Esophagus squamous epithelium (tissue), 5 donors: ENCODE results near the gene COL26A1. TPM values are rescaled to one million over a fixed set of nuclear protein-coding genes. Genes with fewer than 3 reads are reported as not detected.

Experiments used
- DNase-seq: peaks from one replicate; lab custom pipeline; 2025; lab: John Stamatoyannopoulos, UW
- H3K27ac ChIP-seq, 4 donors: fragments of 200-600 bp; sonication (generic); one replicate each; pipeline ENCODE4 v1.5.1; 2016 to 2019; ENCODE audit warnings: mild to moderate bottlenecking in 1 of 4
- H3K27me3 ChIP-seq, 4 donors: fragments of 200-600 bp; sonication (generic); 1 replicate in 3 of 4; 2 replicates in 1 of 4; pipeline versions ENCODE4 v1.5.1 to v1.6.0; 2017 to 2021; ENCODE audit warnings: antibody characterized with exemption in 1 of 4
- H3K36me3 ChIP-seq, 3 donors: fragments of 200-600 bp; sonication (generic); one replicate each; pipeline ENCODE4 v1.5.1; 2016 to 2019
- H3K4me1 ChIP-seq, 3 donors: fragments of 200-600 bp; sonication (generic); one replicate each; pipeline ENCODE4 v1.5.1; 2017 to 2019
- H3K4me3 ChIP-seq, 4 donors: fragments of 200-600 bp; sonication (generic); 1 replicate in 3 of 4; 2 replicates in 1 of 4; pipeline ENCODE4 v1.5.1; 2016 to 2019; ENCODE audit warnings: mild to moderate bottlenecking in 2 of 4, moderate library complexity in 1 of 4
- H3K9me3 ChIP-seq, 3 donors: fragments of 200-600 bp; sonication (generic); one replicate each; pipeline ENCODE4 v1.5.1; 2016 to 2019
- POLR2A ChIP-seq, 4 donors: fragments of 450-650 bp; IDR thresholded peaks; one replicate each; pipeline ENCODE4 v1.6.1; 2017; ENCODE audit warnings: antibody characterized with exemption in 4 of 4, mild to moderate bottlenecking in 4 of 4, moderate library complexity in 3 of 4
- WGBS, 2 donors: methylation state at CpG; one replicate each; pipeline ENCODE4 v1.1.5; 2018; 5-methylcytosine and 5-hydroxymethylcytosine counted together
- intact Hi-C: fragments of 100-400 bp; cut with DNase I; formaldehyde crosslinking; loops from one replicate; pipeline ENCODE4 v1.15.0; 2022
- total RNA-seq, 4 donors: library from RNA; depleted of rRNA; stranded (reverse); fragments of >200 nt; gene quantifications; one replicate each; pipeline ENCODE4 v1.1.0, GENCODE V29; 2016
- TF ChIP-seq, protein P1 (sequence below), 6 experiments: fragments of 450-650 bp in 4 of 6; fragments of 200-600 bp in 2 of 6; sonication (generic) in 2 of 6; IDR thresholded peaks; one replicate each; pipeline ENCODE4 v1.5.1; 2016 to 2019; ENCODE audit warnings: antibody characterized with exemption in 6 of 6, mild to moderate bottlenecking in 4 of 6, moderate library complexity in 4 of 6
- donor health status: DM: yes; HTN: yes; CAD: no.

Gene COL26A1
- total RNA-seq, 4 donors from 2014 or later: not detected

- Histone ChIP-seq H3K27me3 (peaks cover 0 to 45% (median 0%) of the 10 kb centered on the region in 4 donors), H3K4me1 (peaks cover 0 to 13% (median 0%) of the 10 kb centered on the region in 3 donors), H3K27ac (no peak overlapping the region), H3K4me3 (no peak overlapping the region), H3K36me3 (no peaks in the 10 kb centered on the region), H3K9me3 (no peaks in the 10 kb centered on the region)
- no peak for DNase-seq
- intact Hi-C loops: no loop called here
- TF ChIP-seq POLR2A (IDR thresholded peaks at IDR 0.05): no peak
- TF ChIP-seq, protein P1, sequence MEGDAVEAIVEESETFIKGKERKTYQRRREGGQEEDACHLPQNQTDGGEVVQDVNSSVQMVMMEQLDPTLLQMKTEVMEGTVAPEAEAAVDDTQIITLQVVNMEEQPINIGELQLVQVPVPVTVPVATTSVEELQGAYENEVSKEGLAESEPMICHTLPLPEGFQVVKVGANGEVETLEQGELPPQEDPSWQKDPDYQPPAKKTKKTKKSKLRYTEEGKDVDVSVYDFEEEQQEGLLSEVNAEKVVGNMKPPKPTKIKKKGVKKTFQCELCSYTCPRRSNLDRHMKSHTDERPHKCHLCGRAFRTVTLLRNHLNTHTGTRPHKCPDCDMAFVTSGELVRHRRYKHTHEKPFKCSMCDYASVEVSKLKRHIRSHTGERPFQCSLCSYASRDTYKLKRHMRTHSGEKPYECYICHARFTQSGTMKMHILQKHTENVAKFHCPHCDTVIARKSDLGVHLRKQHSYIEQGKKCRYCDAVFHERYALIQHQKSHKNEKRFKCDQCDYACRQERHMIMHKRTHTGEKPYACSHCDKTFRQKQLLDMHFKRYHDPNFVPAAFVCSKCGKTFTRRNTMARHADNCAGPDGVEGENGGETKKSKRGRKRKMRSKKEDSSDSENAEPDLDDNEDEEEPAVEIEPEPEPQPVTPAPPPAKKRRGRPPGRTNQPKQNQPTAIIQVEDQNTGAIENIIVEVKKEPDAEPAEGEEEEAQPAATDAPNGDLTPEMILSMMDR (IDR thresholded peaks at IDR 0.05): no peak
- WGBS, 2 donors: 59 to 87% methylated on average over 3 to 4 of the region's 4 CpGs
Observed at GRCh38 chr7:101595766-101596537, 233.3 kb downstream of the COL26A1 start.

- 35 to 36% methylated on average over 1 of the region's 1 CpG for WGBS, 2 donors
Observed at GRCh38 chr7:101596898-101597297, 234.2 kb downstream of the COL26A1 start.

DNA sequence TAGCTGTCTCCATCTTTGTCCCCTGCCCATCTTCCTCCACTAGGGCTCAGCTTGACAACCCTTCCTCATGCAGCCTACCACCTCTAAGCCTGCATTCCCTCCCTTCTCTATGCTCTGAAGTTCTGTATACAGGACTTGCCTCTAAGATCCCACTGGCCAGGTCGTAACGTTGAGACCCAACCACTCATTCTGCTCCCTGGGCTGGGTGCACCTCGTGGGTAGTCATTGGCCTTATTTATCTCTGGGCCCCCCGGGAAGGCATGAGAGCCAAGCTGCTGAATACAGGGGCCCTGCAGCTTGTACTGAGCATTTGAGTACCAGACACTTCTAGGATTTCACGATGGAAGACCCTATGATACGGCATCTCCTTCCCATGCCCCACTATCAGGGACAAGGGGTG lies 235.3 kb downstream of the COL26A1 start:
- no peak overlapping the region for H3K4me3 ChIP-seq
- intact Hi-C loops: no loop called here
- no peaks in the 10 kb centered on the region for H3K9me3 ChIP-seq
- TF ChIP-seq, protein P1 (IDR thresholded peaks at IDR 0.05): no peak
- TF ChIP-seq POLR2A (IDR thresholded peaks at IDR 0.05): no peak
- peaks cover 6 to 20% (median 7%) of the 10 kb centered on the region in 3 donors for H3K4me1 ChIP-seq
- no peak for DNase-seq
- no peaks in the 10 kb centered on the region for H3K36me3 ChIP-seq
- WGBS, 2 donors: 87 to 100% methylated on average over 1 to 4 of the region's 6 CpGs
- H3K27ac ChIP-seq: no peak overlapping the region
- peaks cover 0 to 49% (median 0%) of the 10 kb centered on the region in 4 donors for H3K27me3 ChIP-seq

More at GRCh38 chr7:101596898-101597297, 234.2 kb downstream of the COL26A1 start:
- Histone ChIP-seq H3K27me3 (peaks cover 0 to 48% (median 0%) of the 10 kb centered on the region in 4 donors), H3K36me3 (no peaks in the 10 kb centered on the region), H3K27ac (no peak overlapping the region), H3K4me1 (peaks cover 0 to 11% (median 0%) of the 10 kb centered on the region in 3 donors), H3K4me3 (no peak overlapping the region), H3K9me3 (no peaks in the 10 kb centered on the region)
- DNase-seq: no peak
- no peak for TF ChIP-seq POLR2A (IDR thresholded peaks at IDR 0.05)
- TF ChIP-seq, protein P1 (IDR thresholded peaks at IDR 0.05): no peak
- intact Hi-C loops: no loop called here

DNA sequence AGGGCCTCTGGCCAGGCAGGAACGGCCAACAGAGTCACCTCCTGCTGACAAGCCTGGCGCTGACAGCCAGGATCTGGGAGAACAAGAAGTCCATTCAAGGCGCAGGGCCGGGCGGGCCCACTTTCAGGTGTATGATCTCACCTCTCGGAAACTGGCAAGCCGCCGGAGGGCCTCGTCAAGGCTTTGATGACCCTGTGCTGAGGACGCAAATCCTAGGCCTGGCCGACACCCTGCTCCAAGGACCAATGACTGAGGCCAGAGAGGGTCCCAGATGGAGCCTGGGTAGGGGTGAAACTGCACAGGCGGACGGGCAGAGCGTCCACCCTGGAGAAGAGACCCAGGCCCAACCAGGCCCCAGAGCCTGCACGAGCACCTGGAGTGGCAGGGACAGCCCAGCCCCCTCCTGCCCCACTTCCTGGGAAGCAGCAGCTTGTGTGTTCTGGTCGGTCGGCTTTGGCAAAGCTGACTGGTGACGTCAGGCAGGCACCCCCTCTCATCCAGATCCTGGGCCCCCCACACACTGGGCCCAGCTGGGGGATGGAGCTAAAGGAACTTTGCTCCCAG lies 235.8 kb downstream of the COL26A1 start:
- H3K9me3 ChIP-seq: no peaks in the 10 kb centered on the region
- DNase-seq: no peak
- intact Hi-C loops: no loop called here
- TF ChIP-seq POLR2A (IDR thresholded peaks at IDR 0.05): no peak
- TF ChIP-seq, protein P1 (IDR thresholded peaks at IDR 0.05): no peak
- no peaks in the 10 kb centered on the region for H3K36me3 ChIP-seq
- WGBS, 2 donors: 37 to 81% methylated on average over 3 to 7 of the region's 18 CpGs
- H3K27ac ChIP-seq: peak overlapping the region in 3 of 4 donors; percentile 13 to 61 (median 44)
- H3K4me3 ChIP-seq: no peak overlapping the region
- peaks cover 6 to 22% (median 7%) of the 10 kb centered on the region in 3 donors for H3K4me1 ChIP-seq
- H3K27me3 ChIP-seq: peaks cover 0 to 44% (median 0%) of the 10 kb centered on the region in 4 donors
